B cell (primary cell): ENCODE results near the gene JMJD1C. TPM values are rescaled to one million over a fixed set of nuclear protein-coding genes. Genes with fewer than 3 reads are reported as not detected.

Experiments used
- ATAC-seq: fragments of 200-7000 bp; cut with Tn5 transposase; one replicate; pipeline ENCODE4 v1.10.0; 2021; ENCODE audit warnings: low read depth, mild to moderate bottlenecking, moderate number of reproducible peaks, moderate library complexity
- CTCF ChIA-PET: fragments of 350-600 bp; sonication (Branson Sonifier 250); formaldehyde crosslinking; loops from one replicate; lab custom pipeline; 2021; ENCODE audit warnings: antibody characterized with exemption, inconsistent platforms; lab: Charles Lee
- POLR2A ChIA-PET: fragments of 350-600 bp; sonication (Branson Sonifier 250); formaldehyde crosslinking; loops from one replicate; lab custom pipeline; 2021; ENCODE audit warnings: antibody characterized with exemption; lab: Charles Lee
- DNase-seq: peaks from one replicate; pipeline ENCODE4 v3.0.0; 2013
- H2AFZ ChIP-seq: 2 replicates; pipeline ENCODE4 v1.6.1; 2012; ENCODE audit warnings: mild to moderate bottlenecking, low read depth, low read length; ENCODE audit not compliant: insufficient read depth, poor library complexity, severe bottlenecking
- H3K27ac ChIP-seq, 2 donors: 1 replicate in 1 of 2; 2 replicates in 1 of 2; pipeline ENCODE4 v1.5.1; 2012 to 2013; ENCODE audit warnings: low read length in 2 of 2, mild to moderate bottlenecking in 2 of 2, moderate library complexity in 1 of 2
- H3K27me3 ChIP-seq, 4 experiments: fragments of 200-600 bp in 1 of 4; sonication (generic) in 1 of 4; replicated peaks in 1 of 4; 1 replicate in 2 of 4; 2 replicates in 2 of 4; pipeline versions ENCODE4 v1.6.1 to v1.7.0; 2013 to 2016; ENCODE audit warnings: low read length in 3 of 4, mild to moderate bottlenecking in 2 of 4, mixed read lengths in 1 of 4, moderate library complexity in 1 of 4; ENCODE audit not compliant: insufficient read depth in 4 of 4, control insufficient read depth in 3 of 4; ENCODE audit errors: control extremely low read depth in 1 of 4
- H3K36me3 ChIP-seq, 2 experiments: replicated peaks in 1 of 2; 1 replicate in 1 of 2; 2 replicates in 1 of 2; pipeline versions ENCODE4 v1.6.1 to v1.7.1; 2013; ENCODE audit warnings: low read length in 1 of 2; ENCODE audit not compliant: insufficient read depth in 2 of 2, control insufficient read depth in 1 of 2; ENCODE audit errors: control extremely low read depth in 1 of 2, extremely low read depth in 1 of 2
- H3K4me1 ChIP-seq, 2 donors: fragments of 200-600 bp in 1 of 2; sonication (generic) in 1 of 2; 1 replicate in 1 of 2; 2 replicates in 1 of 2; pipeline versions ENCODE4 v1.5.1 to v1.6.1; 2013 to 2017; ENCODE audit warnings: low read length in 2 of 2; ENCODE audit not compliant: control insufficient read depth in 2 of 2, insufficient read depth in 2 of 2
- H3K4me2 ChIP-seq: replicated peaks from 2 replicates; pipeline ENCODE3; 2012; ENCODE audit warnings: mild to moderate bottlenecking, low read depth, low read length; ENCODE audit not compliant: poor library complexity, severe bottlenecking
- H3K4me3 ChIP-seq, 5 experiments: fragments of 200-600 bp in 1 of 5; sonication (generic) in 1 of 5; 1 replicate in 3 of 5; 2 replicates in 2 of 5; pipeline versions ENCODE4 v1.5.1 to v1.7.0; 2011 to 2016; ENCODE audit warnings: low read length in 4 of 5, mild to moderate bottlenecking in 4 of 5, low read depth in 2 of 5, control low read depth in 1 of 5, moderate library complexity in 1 of 5; ENCODE audit not compliant: insufficient read depth in 1 of 5; ENCODE audit errors: control extremely low read depth in 1 of 5, extremely low read depth in 1 of 5
- H3K79me2 ChIP-seq: fragments of 200-600 bp; sonication (generic); one replicate; pipeline ENCODE4 v1.6.0; 2016; ENCODE audit warnings: low read length; ENCODE audit not compliant: control insufficient read depth, insufficient read depth
- H3K9ac ChIP-seq: fragments of 200-600 bp; sonication (generic); 2 replicates; pipeline ENCODE4 v1.6.1; 2017; ENCODE audit warnings: mild to moderate bottlenecking, low read length, moderate library complexity
- H3K9me3 ChIP-seq, 3 donors: one replicate each; pipeline versions ENCODE4 v1.6.1 to v1.7.1; 2013; ENCODE audit warnings: low read length in 2 of 3; ENCODE audit not compliant: control insufficient read depth in 2 of 3, insufficient read depth in 1 of 3; ENCODE audit errors: control extremely low read depth in 1 of 3
- H4K20me1 ChIP-seq: 2 replicates; pipeline ENCODE4 v1.6.0; 2012; ENCODE audit warnings: mild to moderate bottlenecking, low read length; ENCODE audit not compliant: insufficient read depth, control insufficient read depth, poor library complexity, severe bottlenecking
- H3K27ac Mint-ChIP-seq: one replicate; pipeline ENCODE4 v1.8.0; 2021; ENCODE audit warnings: mixed read lengths
- H3K27me3 Mint-ChIP-seq: one replicate; pipeline ENCODE4 v1.8.0; 2021; ENCODE audit warnings: mixed read lengths
- H3K4me1 Mint-ChIP-seq: one replicate; pipeline ENCODE4 v1.8.0; 2021; ENCODE audit warnings: mixed read lengths
- H3K4me3 Mint-ChIP-seq: one replicate; pipeline ENCODE4 v1.8.0; 2021; ENCODE audit warnings: mixed read lengths
- H3K9me3 Mint-ChIP-seq: one replicate; pipeline ENCODE4 v1.8.0; 2022; ENCODE audit warnings: mixed read lengths; ENCODE audit not compliant: insufficient read depth
- CTCF ChIP-seq: fragments of 200-600 bp; IDR thresholded peaks from one replicate; pipeline ENCODE4 v1.8.0; 2022; ENCODE audit warnings: antibody characterized with exemption, mild to moderate bottlenecking
- EZH2 ChIP-seq: IDR thresholded peaks from 2 replicates; pipeline ENCODE4 v1.6.1; 2012; ENCODE audit warnings: borderline replicate concordance, low read depth, mild to moderate bottlenecking, moderate library complexity, low read length; ENCODE audit not compliant: insufficient read depth, poor library complexity, severe bottlenecking
- WGBS: methylation state at CpG from one replicate; pipeline ENCODE4 v1.1.5; 2013; ENCODE audit warnings: missing lambda C conversion rate; ENCODE audit not compliant: insufficient coverage; 5-methylcytosine and 5-hydroxymethylcytosine counted together
- intact Hi-C: fragments of 100-400 bp; cut with micrococcal nuclease; formaldehyde crosslinking; loops from one replicate; pipeline ENCODE4 v1.10.0; 2022
- polyA plus RNA-seq: library from polyadenylated mRNA; depleted of rRNA; stranded (reverse); fragments of >200 nt; gene quantifications from 2 replicates; pipeline ENCODE4 v1.2.3, GENCODE V29; 2012
- total RNA-seq, 2 donors: library from RNA; stranded (reverse); fragments of 120-200 nt in 1 of 2; gene quantifications; 1 replicate in 1 of 2; 2 replicates in 1 of 2; pipeline versions ENCODE4 v1.2.3 to v1.2.4, GENCODE V29; 2013 to 2022

The JMJD1C gene
- total and polyA plus RNA-seq, 2 donors (not counting 1 experiment from before 2014, with no cell fraction given), result 81.8 to 235 TPM

GRCh38 chr10:63481815-63482421, 16.1 kb upstream of the JMJD1C start:
- no peak overlapping the region for H3K4me2 ChIP-seq
- ChIA-PET POLR2A (no interaction called here), CTCF (no interaction called here)
- no peak for TF ChIP-seq EZH2
- ATAC-seq (no peak), DNase-seq (no peak)
- intact Hi-C loops, result no loop called here
- no peaks in the 10 kb centered on the region for H3K9me3 ChIP-seq
- Mint-ChIP-seq H3K9me3 (no peaks in the 10 kb centered on the region), H3K27me3 (no peaks in the 10 kb centered on the region), H3K4me3 (no peak overlapping the region), H3K4me1 (peaks cover 17% of the 10 kb centered on the region), H3K27ac (no peak overlapping the region)
- no peaks in the 10 kb centered on the region for H3K36me3 ChIP-seq
- no peak overlapping the region for H3K9ac ChIP-seq
- peaks cover 15% of the 10 kb centered on the region for H4K20me1 ChIP-seq
- WGBS, result 80% methylated on average over 2 of the region's 6 CpGs
- peaks cover 43% of the 10 kb centered on the region for H3K79me2 ChIP-seq
- H3K27ac ChIP-seq, result no peak overlapping the region
- no peak overlapping the region for H2AFZ ChIP-seq
- no peaks in the 10 kb centered on the region for H3K27me3 ChIP-seq
- no peak overlapping the region for H3K4me3 ChIP-seq
- H3K4me1 ChIP-seq, result peaks cover 0 to 3% of the 10 kb centered on the region in 2 donors

DNA sequence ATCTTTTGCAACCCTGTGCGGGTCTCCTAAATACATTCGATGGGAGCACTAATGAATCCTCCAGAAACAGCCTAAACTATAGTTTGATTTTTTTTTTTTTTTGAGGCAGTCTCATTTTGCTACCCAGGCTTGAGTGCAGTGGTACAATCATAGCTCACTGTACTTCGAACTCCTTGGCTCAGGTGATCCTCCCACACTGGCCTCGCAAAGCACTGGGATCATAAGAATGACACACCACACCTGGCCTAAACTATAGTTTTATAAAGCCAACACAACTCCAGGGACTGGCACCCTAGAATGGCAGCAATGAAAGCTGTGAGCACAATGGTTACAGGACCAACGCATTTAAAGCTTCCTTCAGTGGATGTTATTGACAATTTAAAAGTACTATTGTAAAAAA, 14.5 kb upstream of the JMJD1C start:
- intact Hi-C loops, result no loop called here
- POLR2A ChIA-PET, result no interaction called here
- H3K9ac ChIP-seq, result no peak overlapping the region

More for the DNA sequence above, 14.5 kb upstream of the JMJD1C start:
- no peaks in the 10 kb centered on the region for H3K27me3 ChIP-seq
- no peak for TF ChIP-seq CTCF
- TF ChIP-seq EZH2, result no peak
- H3K27ac ChIP-seq, result no peak overlapping the region
- H3K4me2 ChIP-seq, result no peak overlapping the region
- H3K27ac Mint-ChIP-seq, result no peak overlapping the region
- H3K79me2 ChIP-seq, result peaks cover 36% of the 10 kb centered on the region
- H2AFZ ChIP-seq, result no peak overlapping the region
- H3K4me3 ChIP-seq, result no peak overlapping the region
- peaks cover 19% of the 10 kb centered on the region for H3K4me1 Mint-ChIP-seq
- 100% methylated on average over 4 of the region's 5 CpGs for WGBS
- H3K36me3 ChIP-seq, result no peaks in the 10 kb centered on the region
- H3K9me3 ChIP-seq, result no peaks in the 10 kb centered on the region
- no peaks in the 10 kb centered on the region for H3K27me3 Mint-ChIP-seq
- peaks cover 11% of the 10 kb centered on the region for H4K20me1 ChIP-seq
- H3K9me3 Mint-ChIP-seq, result no peaks in the 10 kb centered on the region
- H3K4me3 Mint-ChIP-seq, result no peak overlapping the region
- DNase-seq (no peak), ATAC-seq (no peak)
- CTCF ChIA-PET, result interaction anchor here (2.3 kb wide), 1 partner anchor 15 kb away, joined by 5 read pairs; the partner anchor contains the start of gene JMJD1C
- no peaks in the 10 kb centered on the region for H3K4me1 ChIP-seq
